Trophoblast cell (in vitro differentiated cells and primary cell): ENCODE measurements around the gene UNC13B.

ENCODE experiments used
- DNase-seq, 2 donors: peaks; one replicate each; pipeline ENCODE4 v3.0.0-alpha.2; 2016
- H2AFZ ChIP-seq: 2 replicates; pipeline ENCODE4 v1.6.1; 2013; ENCODE audit warnings: low read length, moderate library complexity, mild to moderate bottlenecking; ENCODE audit not compliant: insufficient read depth, poor library complexity
- H2AK5ac ChIP-seq: 2 replicates; pipeline ENCODE4 v1.6.1; 2013; ENCODE audit warnings: mild to moderate bottlenecking, low read length
- H2BK120ac ChIP-seq: 2 replicates; pipeline ENCODE4 v1.6.1; 2013; ENCODE audit warnings: low read length, mild to moderate bottlenecking, moderate library complexity; ENCODE audit not compliant: insufficient read depth, poor library complexity
- H2BK12ac ChIP-seq: 2 replicates; pipeline ENCODE4 v1.6.1; 2013; ENCODE audit warnings: mild to moderate bottlenecking, low read length, moderate library complexity
- H2BK5ac ChIP-seq: 2 replicates; pipeline ENCODE4 v1.6.1; 2013; ENCODE audit warnings: low read length, low read depth, moderate library complexity, mild to moderate bottlenecking; ENCODE audit not compliant: poor library complexity
- H3K14ac ChIP-seq: 2 replicates; pipeline ENCODE4 v1.6.1; 2013; ENCODE audit warnings: mild to moderate bottlenecking, low read length
- H3K18ac ChIP-seq: 2 replicates; pipeline ENCODE4 v1.6.1; 2013; ENCODE audit warnings: mild to moderate bottlenecking, low read length
- H3K23ac ChIP-seq: 2 replicates; pipeline ENCODE4 v1.6.1; 2013; ENCODE audit warnings: low read length
- H3K27ac ChIP-seq: 2 replicates; pipeline ENCODE4 v1.5.1; 2013; ENCODE audit warnings: low read depth, mild to moderate bottlenecking, inconsistent platforms, low read length, moderate library complexity
- H3K27me3 ChIP-seq: 2 replicates; pipeline ENCODE4 v1.6.1; 2013; ENCODE audit warnings: inconsistent platforms, mild to moderate bottlenecking, low read length, moderate library complexity; ENCODE audit not compliant: insufficient read depth
- H3K36me3 ChIP-seq, 2 experiments: 1 replicate in 1 of 2; 2 replicates in 1 of 2; pipeline ENCODE4 v1.6.1; 2013; ENCODE audit warnings: low read length in 2 of 2, mild to moderate bottlenecking in 2 of 2, moderate library complexity in 1 of 2; ENCODE audit not compliant: insufficient read depth in 2 of 2, control insufficient read depth in 1 of 2
- H3K4ac ChIP-seq: 2 replicates; pipeline ENCODE4 v1.6.1; 2013; ENCODE audit warnings: low read depth, mild to moderate bottlenecking, low read length, moderate library complexity
- H3K4me1 ChIP-seq, 2 experiments: 1 replicate in 1 of 2; 2 replicates in 1 of 2; pipeline ENCODE4 v1.6.1; 2013; ENCODE audit warnings: low read length in 2 of 2, mild to moderate bottlenecking in 2 of 2, moderate library complexity in 1 of 2; ENCODE audit not compliant: insufficient read depth in 2 of 2, control insufficient read depth in 1 of 2
- H3K4me2 ChIP-seq: 2 replicates; pipeline ENCODE4 v1.6.1; 2013; ENCODE audit warnings: inconsistent platforms, mild to moderate bottlenecking, low read length, moderate library complexity
- H3K4me3 ChIP-seq: 2 replicates; pipeline ENCODE4 v1.5.1; 2013; ENCODE audit warnings: mild to moderate bottlenecking, low read depth, low read length, inconsistent platforms
- H3K79me1 ChIP-seq: one replicate; pipeline ENCODE4 v1.6.1; 2013; ENCODE audit warnings: low read length
- H3K79me2 ChIP-seq: 2 replicates; pipeline ENCODE4 v1.6.1; 2013; ENCODE audit warnings: low read length, mild to moderate bottlenecking; ENCODE audit not compliant: control insufficient read depth, insufficient read depth, poor library complexity
- H3K9ac ChIP-seq: 2 replicates; pipeline ENCODE4 v1.6.1; 2013; ENCODE audit warnings: mild to moderate bottlenecking, low read length
- H3K9me3 ChIP-seq: 2 replicates; pipeline ENCODE4 v1.6.1; 2013; ENCODE audit warnings: low read depth, mild to moderate bottlenecking, control low read depth, inconsistent platforms, low read length; ENCODE audit not compliant: insufficient read depth
- H4K12ac ChIP-seq: 2 replicates; pipeline ENCODE4 v1.6.1; 2013; ENCODE audit warnings: low read depth, mild to moderate bottlenecking, low read length, moderate library complexity
- H4K8ac ChIP-seq: 2 replicates; pipeline ENCODE4 v1.6.1; 2013; ENCODE audit warnings: low read depth, mild to moderate bottlenecking, low read length, moderate library complexity
- H4K91ac ChIP-seq: one replicate; pipeline ENCODE4 v1.6.1; 2013; ENCODE audit warnings: low read depth, mild to moderate bottlenecking, low read length, moderate library complexity
- WGBS: extraction: QIAGEN DNeasy Blood & Tissue Kit; methylation state at CpG from one replicate; pipeline ENCODE4 v1.1.7; 2013; ENCODE audit warnings: missing lambda C conversion rate; ENCODE audit not compliant: insufficient read length, insufficient coverage; ENCODE audit errors: extremely low coverage; 5-methylcytosine and 5-hydroxymethylcytosine counted together

Gene UNC13B

DNA sequence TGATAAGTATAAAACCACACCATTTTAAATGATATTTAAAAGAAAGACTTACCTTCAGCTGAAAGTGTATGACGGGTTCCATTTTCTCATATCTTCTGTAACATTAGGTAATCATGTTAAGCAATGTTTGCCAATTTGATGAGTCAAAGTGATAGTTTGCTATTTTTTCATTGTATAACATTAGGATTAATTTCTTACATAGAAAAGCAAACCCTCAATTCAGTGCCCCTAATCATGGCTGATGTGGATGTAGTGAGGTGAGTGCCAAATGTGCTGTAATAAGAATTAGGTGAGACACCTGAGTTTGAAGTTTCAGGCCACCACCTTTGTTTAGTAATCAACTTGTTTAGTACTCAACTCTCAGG, 68.0 kb downstream of the UNC13B start:
- peaks cover 2% of the 10 kb centered on the region for H3K9me3 ChIP-seq
- no CpG with 5 or more reads among the region's 1 CpG for WGBS
- DNase-seq: no peak

DNA sequence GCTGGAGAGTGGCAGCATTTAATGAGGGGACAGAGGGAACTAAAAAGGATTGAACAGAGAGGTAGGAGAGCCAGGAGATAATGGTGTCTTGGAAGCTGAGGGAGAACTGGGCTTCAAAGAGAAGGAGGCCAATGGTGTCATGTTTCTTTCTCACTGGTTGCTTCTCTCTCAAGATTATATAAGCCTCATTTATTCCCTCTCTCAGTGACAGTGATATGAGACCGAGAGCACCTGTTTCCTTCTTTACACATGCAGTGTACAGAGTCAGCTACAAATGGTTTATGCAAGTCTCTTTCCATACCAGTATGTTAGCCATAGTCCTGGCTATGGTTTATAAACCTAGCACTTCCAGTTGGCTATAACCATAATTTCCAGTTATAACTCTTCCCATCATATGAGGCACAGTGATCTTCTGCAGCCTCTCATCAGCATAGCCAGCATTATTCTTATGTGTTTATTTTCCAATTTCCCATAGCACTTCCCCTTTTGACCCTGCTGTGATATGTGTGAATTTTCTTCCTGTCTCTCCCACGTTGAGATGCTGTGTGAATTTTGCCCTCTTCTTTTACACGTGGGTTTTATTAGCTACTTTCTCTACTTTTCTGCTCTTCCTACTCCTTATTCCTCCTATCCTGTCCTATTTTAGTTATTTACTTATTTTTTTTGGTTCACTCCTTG, 71.2 kb downstream of the UNC13B start:
- no peaks in the 10 kb centered on the region for H3K27me3 ChIP-seq
- H2AK5ac ChIP-seq: no peak overlapping the region
- no CpG with 5 or more reads among the region's 3 CpGs for WGBS
- no peaks in the 10 kb centered on the region for H3K79me2 ChIP-seq
- no peak overlapping the region for H2AFZ ChIP-seq
- no peak overlapping the region for H3K9ac ChIP-seq
- no peak overlapping the region for H2BK120ac ChIP-seq
- DNase-seq: no peak
- H3K36me3 ChIP-seq: no peaks in the 10 kb centered on the region
- H2BK12ac ChIP-seq: no peak overlapping the region
- no peaks in the 10 kb centered on the region for H3K9me3 ChIP-seq
- H3K79me1 ChIP-seq: no peaks in the 10 kb centered on the region
- H3K14ac ChIP-seq: no peak overlapping the region
- H4K91ac ChIP-seq: no peak overlapping the region
- H2BK5ac ChIP-seq: no peak overlapping the region
- no peak overlapping the region for H4K12ac ChIP-seq
- H3K27ac ChIP-seq: no peak overlapping the region
- no peak overlapping the region for H3K23ac ChIP-seq
- no peak overlapping the region for H3K4ac ChIP-seq
- peaks cover 0 to 3% of the 10 kb centered on the region in 2 experiments for H3K4me1 ChIP-seq
- no peak overlapping the region for H3K4me3 ChIP-seq
- H3K18ac ChIP-seq: no peak overlapping the region
- H4K8ac ChIP-seq: no peak overlapping the region
- no peak overlapping the region for H3K4me2 ChIP-seq

More for the DNA sequence above, 68.0 kb downstream of the UNC13B start:
- H4K12ac ChIP-seq: no peak overlapping the region
- H3K4me1 ChIP-seq: peaks cover 0 to 3% of the 10 kb centered on the region in 2 experiments
- no peak overlapping the region for H4K91ac ChIP-seq
- no peak overlapping the region for H3K18ac ChIP-seq
- no peak overlapping the region for H4K8ac ChIP-seq
- no peak overlapping the region for H3K4ac ChIP-seq
- H3K79me1 ChIP-seq: no peaks in the 10 kb centered on the region
- no peak overlapping the region for H2AFZ ChIP-seq
- no peak overlapping the region for H2BK120ac ChIP-seq
- no peak overlapping the region for H3K4me3 ChIP-seq
- no peak overlapping the region for H2BK5ac ChIP-seq
- H3K36me3 ChIP-seq: no peaks in the 10 kb centered on the region
- no peaks in the 10 kb centered on the region for H3K27me3 ChIP-seq
- H2AK5ac ChIP-seq: no peak overlapping the region
- H3K9ac ChIP-seq: no peak overlapping the region
- H2BK12ac ChIP-seq: no peak overlapping the region
- H3K23ac ChIP-seq: no peak overlapping the region
- H3K79me2 ChIP-seq: no peaks in the 10 kb centered on the region
- H3K27ac ChIP-seq: no peak overlapping the region
- H3K4me2 ChIP-seq: no peak overlapping the region
- no peak overlapping the region for H3K14ac ChIP-seq

DNA sequence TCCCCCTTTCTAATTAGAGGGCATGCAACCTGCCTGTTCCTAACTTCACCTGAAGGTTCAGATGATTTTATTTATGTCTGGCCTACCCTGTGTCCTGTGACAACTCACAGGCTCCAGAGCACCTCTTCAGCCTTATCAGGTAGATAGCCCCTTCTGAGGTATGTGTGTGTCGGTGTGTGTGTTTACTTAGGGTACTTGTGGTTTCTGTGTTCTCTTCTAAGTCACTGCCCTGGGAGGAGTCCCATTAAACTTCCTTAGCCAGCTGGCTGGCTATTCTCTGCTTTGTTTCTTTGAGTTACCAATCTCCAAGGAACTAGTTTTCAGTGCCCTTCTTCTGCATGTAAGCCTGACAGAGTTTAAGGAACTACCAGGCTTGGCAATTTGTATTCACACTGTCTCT, 74.9 kb downstream of the UNC13B start:
- no peaks in the 10 kb centered on the region for H3K79me1 ChIP-seq
- H3K4ac ChIP-seq: no peak overlapping the region
- WGBS: no CpG with 5 or more reads among the region's 1 CpG
- no peak overlapping the region for H4K8ac ChIP-seq
- H3K27me3 ChIP-seq: no peaks in the 10 kb centered on the region
- no peak overlapping the region for H2BK5ac ChIP-seq
- H3K4me3 ChIP-seq: no peak overlapping the region
- no peaks in the 10 kb centered on the region for H3K9me3 ChIP-seq
- H3K36me3 ChIP-seq: no peaks in the 10 kb centered on the region
- no peaks in the 10 kb centered on the region for H3K4me1 ChIP-seq
- DNase-seq: no peak
- no peak overlapping the region for H2AK5ac ChIP-seq
- no peaks in the 10 kb centered on the region for H3K79me2 ChIP-seq
- no peak overlapping the region for H2BK120ac ChIP-seq
- no peak overlapping the region for H3K23ac ChIP-seq
- no peak overlapping the region for H4K91ac ChIP-seq
- no peak overlapping the region for H4K12ac ChIP-seq
- H2AFZ ChIP-seq: no peak overlapping the region
- no peak overlapping the region for H3K4me2 ChIP-seq
- no peak overlapping the region for H3K27ac ChIP-seq
- no peak overlapping the region for H3K9ac ChIP-seq
- H3K14ac ChIP-seq: no peak overlapping the region
- no peak overlapping the region for H3K18ac ChIP-seq
- H2BK12ac ChIP-seq: no peak overlapping the region

DNA sequence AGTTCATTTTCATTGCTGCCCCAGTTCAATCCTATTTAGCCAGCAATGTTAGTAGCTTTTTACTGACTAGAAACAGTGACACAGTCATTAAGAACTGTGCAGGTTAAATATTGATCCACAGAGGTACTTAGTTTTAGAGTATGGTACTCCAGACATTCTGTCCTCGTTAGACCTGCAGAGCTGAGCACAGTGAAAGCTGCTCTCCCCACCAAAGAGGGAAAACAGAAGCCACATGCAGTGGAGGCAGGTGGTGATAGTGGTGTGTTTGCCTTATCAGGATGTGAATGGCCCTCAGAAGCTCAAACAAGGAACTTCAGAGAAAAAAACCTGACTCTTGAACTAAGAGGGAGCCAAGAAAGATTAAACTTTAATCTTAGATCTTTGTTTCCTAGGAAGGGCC, 75.5 kb downstream of the UNC13B start:
- Histone ChIP-seq H3K36me3 (no peaks in the 10 kb centered on the region), H3K18ac (no peak overlapping the region), H2AK5ac (no peak overlapping the region), H3K4me3 (no peak overlapping the region), H2BK5ac (no peak overlapping the region), H3K23ac (no peak overlapping the region), H3K14ac (no peak overlapping the region), H3K27me3 (no peaks in the 10 kb centered on the region), H3K9me3 (no peaks in the 10 kb centered on the region), H4K91ac (no peak overlapping the region), H4K12ac (no peak overlapping the region), H3K4me1 (no peaks in the 10 kb centered on the region), H3K79me1 (no peaks in the 10 kb centered on the region), H2BK120ac (no peak overlapping the region), H4K8ac (no peak overlapping the region), H2AFZ (no peak overlapping the region), H3K27ac (no peak overlapping the region), H3K79me2 (no peaks in the 10 kb centered on the region), H3K9ac (no peak overlapping the region), H3K4me2 (no peak overlapping the region), H2BK12ac (no peak overlapping the region), H3K4ac (no peak overlapping the region)
- DNase-seq: no peak
- no CpG with 5 or more reads among the region's 1 CpG for WGBS
